ENCODE measurements around the gene CCDC32. TPM values are rescaled to one million over a fixed set of nuclear protein-coding genes. Genes with fewer than 3 reads are reported as not detected.

CCDC32 gene
- total RNA-seq = 23.5 and 39.0 TPM in 2 replicates

- Histone ChIP-seq H3K36me3 (ENCODE audit: control insufficient read depth, insufficient read depth, low read length) (no peaks in the 10 kb centered on the region), H3K27me3 (ENCODE audit: control insufficient read depth, insufficient read depth, low read length) (no peaks in the 10 kb centered on the region), H3K4me3 (ENCODE audit: low read depth, low read length) (peak within 1 kb of the TSS; percentile 92)
- TF ChIP-seq CTCF (IDR thresholded peaks at IDR 0.05; ENCODE audit: insufficient read depth, low read length, poor library complexity, severe bottlenecking) = no peak
- peak; percentile 98 for DNase-seq (ENCODE audit: low read depth)
Observed at GRCh38 chr15:40564591-40565332, at the start of gene CCDC32. Gene CCDC32, minus strand, starts transcription at chr15:40565042. Its CDS starts 2,027 bp downstream, at chr15:40563015.

GRCh38 chr15:40613080-40613479 is 48.2 kb upstream of the CCDC32 start:
- TF ChIP-seq CTCF (IDR thresholded peaks at IDR 0.05; ENCODE audit: insufficient read depth, low read length, poor library complexity, severe bottlenecking) = no peak
- Histone ChIP-seq H3K27me3 (ENCODE audit: control insufficient read depth, insufficient read depth, low read length) (no peaks in the 10 kb centered on the region), H3K4me3 (ENCODE audit: low read depth, low read length) (no peak overlapping the region), H3K36me3 (ENCODE audit: control insufficient read depth, insufficient read depth, low read length) (no peaks in the 10 kb centered on the region)
- DNase-seq (ENCODE audit: low read depth) = no peak

- no peak for TF ChIP-seq CTCF (IDR thresholded peaks at IDR 0.05; ENCODE audit: insufficient read depth, low read length, poor library complexity, severe bottlenecking)
- DNase-seq (ENCODE audit: low read depth) = no peak
- Histone ChIP-seq H3K27me3 (ENCODE audit: control insufficient read depth, insufficient read depth, low read length) (no peaks in the 10 kb centered on the region), H3K4me3 (ENCODE audit: low read depth, low read length) (no peak overlapping the region), H3K36me3 (ENCODE audit: control insufficient read depth, insufficient read depth, low read length) (no peaks in the 10 kb centered on the region)
Observed at GRCh38 chr15:40603935-40604334, 39.1 kb upstream of the CCDC32 start.

- Histone ChIP-seq H3K27me3 (ENCODE audit: control insufficient read depth, insufficient read depth, low read length) (no peaks in the 10 kb centered on the region), H3K36me3 (ENCODE audit: control insufficient read depth, insufficient read depth, low read length) (no peaks in the 10 kb centered on the region), H3K4me3 (ENCODE audit: low read depth, low read length) (no peak overlapping the region)
Observed at GRCh38 chr15:40600956-40601355, 36.1 kb upstream of the CCDC32 start.

GRCh38 chr15:40598672-40599071 is 33.8 kb upstream of the CCDC32 start:
- no peak for DNase-seq (ENCODE audit: low read depth)
- H3K27me3 ChIP-seq (ENCODE audit: control insufficient read depth, insufficient read depth, low read length) = no peaks in the 10 kb centered on the region
- H3K4me3 ChIP-seq (ENCODE audit: low read depth, low read length) = no peak overlapping the region
- H3K36me3 ChIP-seq (ENCODE audit: control insufficient read depth, insufficient read depth, low read length) = no peaks in the 10 kb centered on the region
- TF ChIP-seq CTCF (IDR thresholded peaks at IDR 0.05; ENCODE audit: insufficient read depth, low read length, poor library complexity, severe bottlenecking) = no peak

More at GRCh38 chr15:40600956-40601355, 36.1 kb upstream of the CCDC32 start:
- DNase-seq (ENCODE audit: low read depth) = no peak
- TF ChIP-seq CTCF (IDR thresholded peaks at IDR 0.05; ENCODE audit: insufficient read depth, low read length, poor library complexity, severe bottlenecking) = no peak

GRCh38 chr15:40598126-40598525 is 33.3 kb upstream of the CCDC32 start:
- DNase-seq (ENCODE audit: low read depth) = no peak
- no peak for TF ChIP-seq CTCF (IDR thresholded peaks at IDR 0.05; ENCODE audit: insufficient read depth, low read length, poor library complexity, severe bottlenecking)

More at GRCh38 chr15:40598126-40598525, 33.3 kb upstream of the CCDC32 start:
- no peak overlapping the region for H3K4me3 ChIP-seq (ENCODE audit: low read depth, low read length)
- H3K36me3 ChIP-seq (ENCODE audit: control insufficient read depth, insufficient read depth, low read length) = no peaks in the 10 kb centered on the region
- no peaks in the 10 kb centered on the region for H3K27me3 ChIP-seq (ENCODE audit: control insufficient read depth, insufficient read depth, low read length)
